ENCODE data around the gene PRPF18.

PRPF18 gene

GRCh38 chr10:13658871-13659685, 72.3 kb downstream of the PRPF18 start:
- Histone ChIP-seq H3K27ac (ENCODE audit: low read depth, low read length) (no peak overlapping the region), H3K79me2 (ENCODE audit: control insufficient read depth, insufficient read depth, low read length) (no peaks in the 10 kb centered on the region), H3K9ac (ENCODE audit: low read length) (no peak overlapping the region), H3K4me3 (ENCODE audit: low read length) (no peak overlapping the region), H3K23ac (ENCODE audit: low read length) (no peak overlapping the region), H2BK5ac (ENCODE audit: low read length) (no peak overlapping the region), H3K18ac (ENCODE audit: low read length) (no peak overlapping the region), H2BK15ac (replicated peaks; ENCODE audit: low read depth) (no peak overlapping the region), H2AK5ac (ENCODE audit: low read length) (no peak overlapping the region), H3K56ac (ENCODE audit: low read length) (no peak overlapping the region), H2BK120ac (ENCODE audit: low read depth, low read length) (no peak overlapping the region), H4K5ac (ENCODE audit: low read length) (no peak overlapping the region), H3K79me1 (ENCODE audit: low read length) (no peaks in the 10 kb centered on the region), H4K8ac (ENCODE audit: low read depth, low read length) (no peak overlapping the region), H3K4ac (ENCODE audit: low read depth, low read length) (no peak overlapping the region), H3K27me3 (ENCODE audit: insufficient read depth, low read length, poor library complexity) (no peaks in the 10 kb centered on the region), H3K36me3 (ENCODE audit: control insufficient read depth, insufficient read depth, low read length) (peaks cover 5% of the 10 kb centered on the region), H3K4me2 (ENCODE audit: low read length) (no peak overlapping the region), H3K4me1 (ENCODE audit: control insufficient read depth, low read depth, low read length) (no peaks in the 10 kb centered on the region)
- peak; percentile 16 for DNase-seq
- WGBS (ENCODE audit: extremely low coverage, insufficient coverage, low lambda C conversion rate): no CpG with 5 or more reads among the region's 21 CpGs

- H3K4me3 ChIP-seq (ENCODE audit: low read length): no peak overlapping the region
- peak; percentile 60 for DNase-seq
- H3K36me3 ChIP-seq (ENCODE audit: control insufficient read depth, insufficient read depth, low read length): peaks cover 3% of the 10 kb centered on the region
- no peaks in the 10 kb centered on the region for H3K4me1 ChIP-seq (ENCODE audit: control insufficient read depth, low read depth, low read length)
- H2BK5ac ChIP-seq (ENCODE audit: low read length): no peak overlapping the region
- H2BK15ac ChIP-seq (replicated peaks; ENCODE audit: low read depth): no peak overlapping the region
- H2AK5ac ChIP-seq (ENCODE audit: low read length): no peak overlapping the region
- H3K79me2 ChIP-seq (ENCODE audit: control insufficient read depth, insufficient read depth, low read length): no peaks in the 10 kb centered on the region
- no peaks in the 10 kb centered on the region for H3K27me3 ChIP-seq (ENCODE audit: insufficient read depth, low read length, poor library complexity)
- no CpG with 5 or more reads among the region's 19 CpGs for WGBS (ENCODE audit: extremely low coverage, insufficient coverage, low lambda C conversion rate)
- no peaks in the 10 kb centered on the region for H3K79me1 ChIP-seq (ENCODE audit: low read length)
- no peak overlapping the region for H4K5ac ChIP-seq (ENCODE audit: low read length)
- no peak overlapping the region for H3K4ac ChIP-seq (ENCODE audit: low read depth, low read length)
- H3K9ac ChIP-seq (ENCODE audit: low read length): no peak overlapping the region
- no peak overlapping the region for H4K8ac ChIP-seq (ENCODE audit: low read depth, low read length)
- no peak overlapping the region for H3K23ac ChIP-seq (ENCODE audit: low read length)
- H3K27ac ChIP-seq (ENCODE audit: low read depth, low read length): no peak overlapping the region
- no peak overlapping the region for H2BK120ac ChIP-seq (ENCODE audit: low read depth, low read length)
- H3K4me2 ChIP-seq (ENCODE audit: low read length): no peak overlapping the region
- H3K56ac ChIP-seq (ENCODE audit: low read length): no peak overlapping the region
- H3K18ac ChIP-seq (ENCODE audit: low read length): no peak overlapping the region
These were observed 73.3 kb downstream of the PRPF18 start for GRCh38 chr10:13659887-13660550.

GRCh38 chr10:13660551-13660920, 73.8 kb downstream of the PRPF18 start:
- WGBS (ENCODE audit: extremely low coverage, insufficient coverage, low lambda C conversion rate): no CpG with 5 or more reads among the region's 7 CpGs
- no peaks in the 10 kb centered on the region for H3K79me1 ChIP-seq (ENCODE audit: low read length)
- H3K9ac ChIP-seq (ENCODE audit: low read length): no peak overlapping the region
- H2AK5ac ChIP-seq (ENCODE audit: low read length): no peak overlapping the region
- no peak overlapping the region for H3K4me3 ChIP-seq (ENCODE audit: low read length)
- H3K79me2 ChIP-seq (ENCODE audit: control insufficient read depth, insufficient read depth, low read length): no peaks in the 10 kb centered on the region
- H3K36me3 ChIP-seq (ENCODE audit: control insufficient read depth, insufficient read depth, low read length): peaks cover 3% of the 10 kb centered on the region
- H3K27me3 ChIP-seq (ENCODE audit: insufficient read depth, low read length, poor library complexity): no peaks in the 10 kb centered on the region
- H2BK5ac ChIP-seq (ENCODE audit: low read length): no peak overlapping the region
- no peak overlapping the region for H2BK120ac ChIP-seq (ENCODE audit: low read depth, low read length)
- no peak overlapping the region for H3K27ac ChIP-seq (ENCODE audit: low read depth, low read length)
- no peak overlapping the region for H3K18ac ChIP-seq (ENCODE audit: low read length)
- H3K4me2 ChIP-seq (ENCODE audit: low read length): no peak overlapping the region
- no peak overlapping the region for H4K8ac ChIP-seq (ENCODE audit: low read depth, low read length)
- no peak overlapping the region for H4K5ac ChIP-seq (ENCODE audit: low read length)
- no peaks in the 10 kb centered on the region for H3K4me1 ChIP-seq (ENCODE audit: control insufficient read depth, low read depth, low read length)
- H3K56ac ChIP-seq (ENCODE audit: low read length): no peak overlapping the region
- no peak overlapping the region for H3K4ac ChIP-seq (ENCODE audit: low read depth, low read length)
- no peak overlapping the region for H2BK15ac ChIP-seq (replicated peaks; ENCODE audit: low read depth)
- H3K23ac ChIP-seq (ENCODE audit: low read length): no peak overlapping the region
- DNase-seq: no peak

- no peak overlapping the region for H3K4me2 ChIP-seq (ENCODE audit: low read length)
- no peak overlapping the region for H3K4ac ChIP-seq (ENCODE audit: low read depth, low read length)
- no peak overlapping the region for H3K18ac ChIP-seq (ENCODE audit: low read length)
- no peak overlapping the region for H3K56ac ChIP-seq (ENCODE audit: low read length)
- H3K36me3 ChIP-seq (ENCODE audit: control insufficient read depth, insufficient read depth, low read length): peaks cover 3% of the 10 kb centered on the region
- H2BK120ac ChIP-seq (ENCODE audit: low read depth, low read length): no peak overlapping the region
- no peaks in the 10 kb centered on the region for H3K79me1 ChIP-seq (ENCODE audit: low read length)
- no peak overlapping the region for H3K4me3 ChIP-seq (ENCODE audit: low read length)
- H2AK5ac ChIP-seq (ENCODE audit: low read length): no peak overlapping the region
- H4K8ac ChIP-seq (ENCODE audit: low read depth, low read length): no peak overlapping the region
- WGBS (ENCODE audit: extremely low coverage, insufficient coverage, low lambda C conversion rate): no CpG with 5 or more reads among the region's 8 CpGs
- H2BK5ac ChIP-seq (ENCODE audit: low read length): no peak overlapping the region
- H3K79me2 ChIP-seq (ENCODE audit: control insufficient read depth, insufficient read depth, low read length): no peaks in the 10 kb centered on the region
- no peak overlapping the region for H3K9ac ChIP-seq (ENCODE audit: low read length)
- H3K27me3 ChIP-seq (ENCODE audit: insufficient read depth, low read length, poor library complexity): no peaks in the 10 kb centered on the region
- no peak overlapping the region for H2BK15ac ChIP-seq (replicated peaks; ENCODE audit: low read depth)
- no peak for DNase-seq
- H3K4me1 ChIP-seq (ENCODE audit: control insufficient read depth, low read depth, low read length): no peaks in the 10 kb centered on the region
- H3K27ac ChIP-seq (ENCODE audit: low read depth, low read length): no peak overlapping the region
- H4K5ac ChIP-seq (ENCODE audit: low read length): no peak overlapping the region
- no peak overlapping the region for H3K23ac ChIP-seq (ENCODE audit: low read length)
These were observed 74.5 kb downstream of the PRPF18 start for GRCh38 chr10:13661256-13661655.

GRCh38 chr10:13665516-13666262, 78.9 kb downstream of the PRPF18 start:
- Histone ChIP-seq H3K36me3 (ENCODE audit: control insufficient read depth, insufficient read depth, low read length) (peaks cover 5% of the 10 kb centered on the region), H3K27me3 (ENCODE audit: insufficient read depth, low read length, poor library complexity) (no peaks in the 10 kb centered on the region), H3K79me1 (ENCODE audit: low read length) (no peaks in the 10 kb centered on the region), H4K5ac (ENCODE audit: low read length) (no peak overlapping the region), H3K4me2 (ENCODE audit: low read length) (no peak overlapping the region), H3K4ac (ENCODE audit: low read depth, low read length) (no peak overlapping the region), H3K18ac (ENCODE audit: low read length) (no peak overlapping the region), H2BK120ac (ENCODE audit: low read depth, low read length) (no peak overlapping the region), H2BK15ac (replicated peaks; ENCODE audit: low read depth) (no peak overlapping the region), H3K4me3 (ENCODE audit: low read length) (no peak overlapping the region), H3K9ac (ENCODE audit: low read length) (no peak overlapping the region), H2AK5ac (ENCODE audit: low read length) (no peak overlapping the region), H3K27ac (ENCODE audit: low read depth, low read length) (no peak overlapping the region), H3K79me2 (ENCODE audit: control insufficient read depth, insufficient read depth, low read length) (no peaks in the 10 kb centered on the region), H3K23ac (ENCODE audit: low read length) (no peak overlapping the region), H3K4me1 (ENCODE audit: control insufficient read depth, low read depth, low read length) (no peaks in the 10 kb centered on the region), H2BK5ac (ENCODE audit: low read length) (no peak overlapping the region), H3K56ac (ENCODE audit: low read length) (no peak overlapping the region), H4K8ac (ENCODE audit: low read depth, low read length) (no peak overlapping the region)
- no CpG with 5 or more reads among the region's 20 CpGs for WGBS (ENCODE audit: extremely low coverage, insufficient coverage, low lambda C conversion rate)
- DNase-seq: no peak
